HG03175 (cell line): Measurements from ENCODE around the gene ZNF580.

ENCODE experiments used
- ATAC-seq: cut with Tn5 transposase; IDR thresholded peaks from one replicate; pipeline ENCODE4 v1.9.1; 2021; ENCODE audit warnings: mild to moderate bottlenecking, moderate library complexity; ENCODE audit not compliant: unreplicated experiment

ZNF580 gene

GRCh38 chr19:55656988-55657747 lies 16.4 kb downstream of the ZNF580 start:
- ATAC-seq: no peak

GRCh38 chr19:55658846-55659459 lies 18.2 kb downstream of the ZNF580 start:
- no peak for ATAC-seq

- no peak for ATAC-seq
Measured at GRCh38 chr19:55659822-55660221, 19.0 kb downstream of the ZNF580 start.

GRCh38 chr19:55660404-55660803 lies 19.6 kb downstream of the ZNF580 start:
- no peak for ATAC-seq

GRCh38 chr19:55660991-55661390 lies 20.2 kb downstream of the ZNF580 start:
- no peak for ATAC-seq

- ATAC-seq: no peak
Measured at GRCh38 chr19:55661826-55662225, 21.0 kb downstream of the ZNF580 start.

GRCh38 chr19:55663846-55664536 lies 23.2 kb downstream of the ZNF580 start:
- no peak for ATAC-seq

- ATAC-seq: no peak
Measured at GRCh38 chr19:55666343-55667005, 25.7 kb downstream of the ZNF580 start.

GRCh38 chr19:55667006-55667381 lies 26.2 kb downstream of the ZNF580 start:
- ATAC-seq: no peak

- no peak for ATAC-seq
Measured at GRCh38 chr19:55667511-55667910, 26.7 kb downstream of the ZNF580 start.

- no peak for ATAC-seq
Measured at GRCh38 chr19:55667958-55668357, 27.2 kb downstream of the ZNF580 start.

GRCh38 chr19:55668603-55669348 lies 28.0 kb downstream of the ZNF580 start:
- no peak for ATAC-seq

- ATAC-seq: no peak
Measured at GRCh38 chr19:55669418-55670279, 28.8 kb downstream of the ZNF580 start.

- no peak for ATAC-seq
Measured at GRCh38 chr19:55670280-55671053, 29.7 kb downstream of the ZNF580 start.

- no peak for ATAC-seq
Measured at GRCh38 chr19:55671054-55671378, 30.2 kb downstream of the ZNF580 start.

- no peak for ATAC-seq
Measured at GRCh38 chr19:55672418-55672817, 31.6 kb downstream of the ZNF580 start.

- no peak for ATAC-seq
Measured at GRCh38 chr19:55673465-55673864, 32.7 kb downstream of the ZNF580 start.

GRCh38 chr19:55673889-55674288 lies 33.1 kb downstream of the ZNF580 start:
- ATAC-seq: no peak

- ATAC-seq: no peak
Measured at GRCh38 chr19:55674459-55674840, 33.6 kb downstream of the ZNF580 start.
